ENCODE data around the gene CTPS1. TPM values are rescaled to one million over a fixed set of nuclear protein-coding genes. Genes with fewer than 3 reads are reported as not detected.

CTPS1 gene
- total RNA-seq, 3 donors from 2014 or later, result 13.1 to 20.0 (median 13.2) TPM

- no peak for DNase-seq (ENCODE audit: low spot score in 2 of 2)
- Histone ChIP-seq H3K27ac (no peak overlapping the region), H3K4me1 (peaks cover 0 to 5% of the 10 kb centered on the region in 2 donors), H3K4me3 (no peak overlapping the region), H3K9me3 (no peaks in the 10 kb centered on the region), H3K27me3 (no peaks in the 10 kb centered on the region), H3K36me3 (peaks cover 5% of the 10 kb centered on the region)
- intact Hi-C loops (cut with DNase I; ENCODE audit: low total_unique reads), result no loop called here
- TF ChIP-seq POLR2A (IDR thresholded peaks at IDR 0.05) (no peak), POLR2AphosphoS5 (IDR thresholded peaks at IDR 0.05) (no peak), CTCF (IDR thresholded peaks at IDR 0.05) (no peak)
Measured at GRCh38 chr1:40985161-40985560, 5.7 kb downstream of the CTPS1 start.

DNA sequence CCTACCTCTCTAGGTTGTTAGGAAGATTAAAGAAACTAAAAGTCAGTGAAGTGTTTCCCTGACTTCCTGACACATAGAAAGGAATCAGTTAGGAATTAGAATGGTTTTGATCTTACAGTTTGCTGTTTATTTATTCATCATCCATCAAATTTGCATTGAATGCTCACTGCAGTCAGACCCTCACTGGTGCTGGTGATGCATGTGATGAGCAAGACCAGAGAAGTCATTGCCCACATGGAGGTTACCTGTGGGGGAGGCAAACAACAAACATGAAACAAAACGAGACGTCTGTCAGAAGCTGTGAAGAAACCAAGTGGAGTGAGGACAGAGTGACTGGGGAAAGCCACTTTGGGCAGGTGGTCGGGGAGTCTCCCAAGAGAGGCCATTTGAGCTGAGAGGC, 6.4 kb downstream of the CTPS1 start:
- Histone ChIP-seq H3K4me1 (peaks cover 0 to 3% of the 10 kb centered on the region in 2 donors), H3K4me3 (no peak overlapping the region), H3K36me3 (peaks cover 5% of the 10 kb centered on the region), H3K9me3 (no peaks in the 10 kb centered on the region), H3K27ac (no peak overlapping the region), H3K27me3 (no peaks in the 10 kb centered on the region)
- no peak for DNase-seq (ENCODE audit: low spot score in 2 of 2)
- intact Hi-C loops (cut with DNase I; ENCODE audit: low total_unique reads), result no loop called here
- no peak for TF ChIP-seq POLR2A (IDR thresholded peaks at IDR 0.05)
- TF ChIP-seq CTCF (IDR thresholded peaks at IDR 0.05), result no peak
- TF ChIP-seq POLR2AphosphoS5 (IDR thresholded peaks at IDR 0.05), result no peak

DNA sequence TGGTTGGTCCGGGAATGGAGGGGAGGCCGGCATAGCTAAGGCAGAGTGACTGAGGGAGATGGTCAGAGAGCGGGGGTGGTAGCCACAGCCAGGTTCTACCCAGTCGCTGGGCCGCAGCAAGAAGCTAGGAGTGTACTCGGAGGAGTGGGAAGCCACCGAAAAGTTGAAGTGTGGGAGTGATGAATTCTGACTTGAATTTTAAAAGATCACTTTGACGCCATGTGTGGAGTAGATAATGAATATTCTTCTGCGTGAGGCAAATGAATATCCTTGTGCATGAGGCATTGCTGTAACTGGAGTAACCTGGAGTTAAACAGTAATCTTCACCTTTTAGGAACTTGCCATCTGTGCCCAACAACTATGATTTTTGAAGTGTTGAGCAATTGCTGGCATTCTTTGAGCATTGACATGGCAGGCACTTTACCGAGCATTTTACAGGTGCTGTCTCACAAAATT, 6.9 kb downstream of the CTPS1 start:
- TF ChIP-seq POLR2AphosphoS5 (IDR thresholded peaks at IDR 0.05) (no peak), CTCF (IDR thresholded peaks at IDR 0.05) (no peak), POLR2A (IDR thresholded peaks at IDR 0.05) (no peak)
- DNase-seq (ENCODE audit: low spot score in 2 of 2), result no peak
- Histone ChIP-seq H3K27me3 (no peaks in the 10 kb centered on the region), H3K36me3 (peaks cover 5% of the 10 kb centered on the region), H3K4me1 (no peaks in the 10 kb centered on the region), H3K4me3 (no peak overlapping the region), H3K27ac (no peak overlapping the region), H3K9me3 (no peaks in the 10 kb centered on the region)
- intact Hi-C loops (cut with DNase I; ENCODE audit: low total_unique reads), result no loop called here

- TF ChIP-seq POLR2AphosphoS5 (IDR thresholded peaks at IDR 0.05) (no peak), CTCF (IDR thresholded peaks at IDR 0.05) (no peak), POLR2A (IDR thresholded peaks at IDR 0.05) (no peak)
- DNase-seq (ENCODE audit: low spot score in 2 of 2), result no peak
- intact Hi-C loops (cut with DNase I; ENCODE audit: low total_unique reads), result no loop called here
- no peaks in the 10 kb centered on the region for H3K9me3 ChIP-seq
- peaks cover 5% of the 10 kb centered on the region for H3K36me3 ChIP-seq
- H3K4me3 ChIP-seq, result no peak overlapping the region
- H3K4me1 ChIP-seq, result no peaks in the 10 kb centered on the region
- no peak overlapping the region for H3K27ac ChIP-seq
- no peaks in the 10 kb centered on the region for H3K27me3 ChIP-seq
Measured at GRCh38 chr1:40986956-40987355, 7.5 kb downstream of the CTPS1 start.

DNA sequence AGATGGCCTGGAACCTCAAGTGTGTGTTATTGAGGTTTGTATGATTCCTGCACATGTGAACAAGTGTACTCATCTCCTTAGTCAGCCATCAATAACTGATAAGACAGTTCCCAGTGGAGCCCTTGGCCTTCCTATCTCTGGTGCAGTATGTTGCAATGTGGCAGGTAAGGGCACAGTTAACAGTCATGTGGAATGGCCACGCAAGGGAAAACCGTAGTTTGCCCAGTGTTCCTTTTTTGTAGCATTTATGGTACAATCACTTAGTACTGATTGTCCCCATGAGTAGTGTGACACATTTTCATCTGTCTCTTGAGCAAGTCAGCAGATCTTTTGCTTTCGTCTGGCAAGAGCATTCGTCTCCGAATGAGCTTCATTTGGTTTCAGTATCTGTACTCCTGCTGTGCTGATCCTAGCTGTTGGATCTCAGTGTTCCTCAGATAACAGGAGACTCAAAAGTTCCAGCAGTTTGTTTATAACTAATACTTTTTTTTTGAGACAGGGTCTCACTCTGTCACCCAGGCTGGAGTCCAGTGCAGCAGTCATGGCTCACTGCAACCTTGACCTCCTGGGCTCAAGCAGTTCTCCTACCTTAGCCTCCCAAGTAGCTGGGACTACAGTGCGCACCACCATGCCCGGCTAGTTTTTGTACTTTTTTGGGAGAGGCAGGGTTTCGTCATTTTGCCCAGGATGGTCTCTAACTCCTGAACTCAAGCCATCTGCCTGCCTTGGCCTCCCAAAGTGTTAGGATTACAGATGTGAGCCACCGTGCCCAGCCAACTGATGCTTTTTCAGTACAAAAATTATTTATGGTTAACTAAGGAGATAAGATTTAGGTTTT, 8.2 kb downstream of the CTPS1 start:
- no peak for DNase-seq (ENCODE audit: low spot score in 2 of 2)
- Histone ChIP-seq H3K36me3 (peaks cover 5% of the 10 kb centered on the region), H3K4me3 (no peak overlapping the region), H3K27ac (no peak overlapping the region), H3K9me3 (no peaks in the 10 kb centered on the region), H3K27me3 (no peaks in the 10 kb centered on the region), H3K4me1 (no peaks in the 10 kb centered on the region)
- intact Hi-C loops (cut with DNase I; ENCODE audit: low total_unique reads), result no loop called here
- TF ChIP-seq POLR2AphosphoS5 (IDR thresholded peaks at IDR 0.05) (no peak), CTCF (IDR thresholded peaks at IDR 0.05) (no peak), POLR2A (IDR thresholded peaks at IDR 0.05) (no peak)

Measured in breast epithelium (tissue), 4 donors.